GM21515 (cell line): ENCODE measurements around the gene RHO.
"Not testable (repeated sequence)": the region's sequence is repeated elsewhere in the genome, so short reads cannot be mapped to it uniquely, and the experiment has no call there.

Source experiments
- ATAC-seq: cut with Tn5 transposase; IDR thresholded peaks from one replicate; pipeline ENCODE4 v1.9.1; 2021; ENCODE audit not compliant: unreplicated experiment

RHO gene

DNA sequence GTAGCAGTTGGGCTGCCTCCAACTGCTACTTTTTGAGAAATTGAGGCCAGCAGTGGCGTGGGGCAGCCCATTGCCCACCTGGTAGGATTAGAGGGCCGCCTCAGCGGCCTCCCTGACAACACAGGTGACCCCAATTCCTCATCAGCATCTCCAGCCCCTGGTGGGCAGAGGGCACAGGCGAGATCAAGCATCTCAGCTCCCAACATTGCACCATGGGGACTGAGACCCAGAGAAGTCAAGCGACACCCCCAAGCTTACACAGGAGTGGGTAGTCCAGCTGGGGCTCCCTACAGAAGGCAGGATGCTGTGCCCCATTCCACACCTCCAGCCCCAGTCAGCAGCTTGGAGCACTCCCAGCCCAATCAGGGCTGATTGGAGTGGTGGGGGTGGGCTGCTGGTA, 14.3 kb downstream of the RHO start:
- no peak for ATAC-seq

DNA sequence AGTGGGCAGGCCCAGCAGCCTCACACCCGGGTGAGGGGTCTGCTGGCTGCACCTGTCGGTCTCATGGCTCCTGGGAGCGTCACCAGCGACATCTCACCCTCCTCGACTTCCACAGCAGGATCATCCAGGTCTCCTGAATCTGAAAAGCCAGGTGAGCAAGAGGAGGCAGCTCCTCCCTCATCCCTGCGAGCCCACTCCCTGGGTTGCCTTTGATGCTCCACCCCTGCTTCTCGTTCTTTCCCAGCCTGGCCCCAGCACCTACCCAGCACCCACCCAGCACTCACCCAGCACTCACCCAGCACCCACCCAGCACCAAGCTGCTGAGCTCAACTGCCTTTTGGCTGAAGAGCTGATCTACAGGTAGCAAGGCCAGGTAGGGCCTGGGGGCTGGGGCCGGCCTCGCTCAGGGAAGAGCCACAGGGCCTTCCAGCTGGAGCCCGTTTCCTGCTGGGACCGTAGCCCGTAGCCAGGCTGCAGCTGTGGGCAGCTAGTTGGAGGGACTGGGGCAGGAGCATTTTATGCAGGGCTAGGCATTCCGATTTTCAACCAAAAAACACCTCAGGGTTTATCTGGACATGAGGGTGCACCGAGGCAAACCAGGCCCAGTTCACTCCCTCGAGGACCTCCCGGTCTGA, 14.8 kb downstream of the RHO start, which contains the start of gene H1-8:
Gene H1-8, plus strand, starts transcription at position 20 of the 635 bp plus-strand sequence. Its CDS starts 44 bp downstream, at position 64.
- ATAC-seq, result no peak

DNA sequence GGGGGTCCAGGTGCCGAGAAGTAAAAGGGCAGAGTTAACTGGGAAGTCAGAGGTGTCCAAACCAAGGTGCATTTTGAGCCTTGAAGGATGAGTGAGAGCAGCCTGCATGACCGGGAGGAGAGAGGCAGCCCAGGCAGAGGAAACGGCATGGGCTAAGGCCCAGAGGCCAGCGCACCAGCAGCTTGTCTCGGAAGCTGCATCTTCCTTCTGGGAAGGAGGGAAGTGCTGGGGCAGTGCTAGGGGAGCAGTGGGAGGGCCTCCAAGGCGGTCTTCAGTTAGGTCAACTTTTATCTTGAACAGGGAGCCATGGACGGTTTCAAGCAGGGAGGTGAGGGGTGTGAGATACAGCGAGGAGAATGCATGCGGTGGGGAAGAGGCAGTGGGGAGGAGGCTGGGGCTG, 15.6 kb downstream of the RHO start:
- ATAC-seq, result no peak

DNA sequence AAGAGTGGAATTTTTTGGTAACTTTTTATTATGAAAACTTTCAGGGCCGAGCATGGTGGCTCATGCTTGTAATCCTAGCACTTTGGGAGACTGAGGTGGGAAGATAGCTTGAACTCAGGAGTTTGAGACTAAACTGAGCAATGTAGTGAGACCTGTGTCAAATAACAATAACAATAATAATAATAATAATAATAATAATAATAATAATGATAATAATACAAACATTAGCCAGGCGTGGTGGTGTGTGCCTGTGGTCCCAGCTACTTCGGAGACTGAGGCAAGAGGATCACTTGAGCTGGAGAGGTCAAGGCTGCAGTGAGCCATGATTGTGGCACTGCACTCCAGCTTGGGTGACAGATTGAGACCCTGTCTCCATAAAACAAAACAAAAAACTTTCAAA, 17.5 kb downstream of the RHO start:
- ATAC-seq, result not testable (repeated sequence)

DNA sequence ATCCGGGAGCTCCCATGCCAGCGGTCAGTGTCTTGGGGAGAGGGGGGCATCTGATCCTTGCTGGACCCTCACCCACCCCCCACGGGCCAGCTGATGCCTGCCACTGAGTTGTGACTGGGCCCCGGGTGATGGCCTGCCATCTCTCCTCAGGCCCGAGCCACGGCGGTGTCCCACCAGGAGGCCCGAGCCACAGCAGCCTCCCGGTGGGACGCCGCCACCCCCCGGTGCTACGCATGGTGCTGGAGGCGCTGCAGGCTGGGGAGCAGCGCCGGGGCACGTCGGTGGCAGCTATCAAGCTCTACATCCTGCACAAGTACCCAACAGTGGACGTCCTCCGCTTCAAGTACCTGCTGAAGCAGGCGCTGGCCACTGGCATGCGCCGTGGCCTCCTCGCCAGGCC, 18.8 kb downstream of the RHO start:
- ATAC-seq, result no peak

DNA sequence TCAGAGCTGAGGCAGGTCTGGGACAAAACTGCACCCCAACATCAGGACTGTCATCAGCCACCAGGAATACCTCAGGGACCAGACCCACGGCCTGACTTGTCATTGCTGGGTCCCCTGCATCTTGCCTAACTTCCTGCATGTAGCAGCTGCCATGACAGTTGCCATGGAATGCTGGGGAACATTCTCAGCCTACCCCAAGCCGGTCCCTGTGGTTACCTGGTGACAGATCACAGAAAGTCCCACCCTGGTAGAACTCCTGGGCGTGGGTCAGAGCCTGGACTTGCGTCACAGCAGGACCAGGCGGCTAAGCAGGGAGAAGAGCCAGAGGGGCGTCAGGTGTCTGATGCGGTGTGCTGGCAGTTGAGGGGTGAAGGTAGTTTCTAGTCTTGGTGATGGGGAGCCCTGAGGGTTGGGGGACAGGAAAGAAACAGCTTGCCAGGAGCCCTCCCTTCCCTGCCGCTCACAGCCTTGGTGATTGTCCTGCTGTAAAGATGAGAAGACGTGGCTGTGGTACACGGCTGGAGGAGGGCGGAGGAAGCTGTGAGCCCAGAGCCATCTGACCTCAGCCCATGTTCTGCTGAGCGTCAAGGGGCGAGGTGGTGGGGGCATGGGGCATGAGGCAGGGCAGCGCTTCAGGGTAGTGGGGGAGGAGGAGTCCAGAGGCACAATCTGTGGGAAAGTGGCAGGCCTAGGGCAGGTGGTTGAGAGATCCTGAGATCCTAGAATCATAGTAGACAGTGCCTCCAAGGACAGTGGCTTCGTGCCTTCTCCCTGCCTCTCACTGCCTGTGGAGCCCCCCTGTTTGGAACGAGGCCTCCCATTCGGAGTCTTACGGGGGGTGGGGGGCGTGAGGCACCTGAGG, 19.9 kb downstream of the RHO start:
- no peak for ATAC-seq

DNA sequence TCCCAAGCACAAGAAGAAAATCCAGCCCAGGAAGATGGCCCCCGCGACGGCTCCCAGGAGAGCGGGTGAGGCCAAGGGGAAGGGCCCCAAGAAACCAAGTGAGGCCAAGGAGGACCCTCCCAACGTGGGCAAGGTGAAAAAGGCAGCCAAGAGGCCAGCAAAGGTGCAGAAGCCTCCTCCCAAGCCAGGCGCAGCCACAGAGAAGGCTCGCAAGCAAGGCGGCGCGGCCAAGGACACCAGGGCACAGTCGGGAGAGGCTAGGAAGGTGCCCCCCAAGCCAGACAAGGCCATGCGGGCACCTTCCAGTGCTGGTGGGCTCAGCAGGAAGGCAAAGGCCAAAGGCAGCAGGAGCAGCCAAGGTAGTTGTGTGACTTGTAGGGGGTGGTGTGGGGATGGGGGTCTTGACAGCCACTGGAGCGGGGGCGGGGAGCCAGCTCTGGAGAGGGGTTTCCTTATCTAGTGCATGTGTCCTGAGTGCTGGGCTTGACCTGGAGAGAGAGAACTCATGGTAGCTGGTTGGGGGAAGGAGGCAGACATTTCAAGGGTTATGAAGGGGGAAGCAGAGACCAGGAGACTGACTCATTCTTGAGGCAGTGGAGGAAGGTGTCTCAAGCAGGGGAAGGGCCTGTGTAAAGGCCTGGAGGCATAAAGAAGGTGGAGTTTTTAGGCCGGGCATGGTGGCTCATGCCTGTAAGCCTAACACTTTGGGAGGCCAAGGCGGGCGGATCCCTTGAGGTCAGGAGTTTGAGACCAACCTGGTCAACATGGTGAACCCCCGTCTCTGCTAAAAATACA, 20.8 kb downstream of the RHO start:
- no peak for ATAC-seq

DNA sequence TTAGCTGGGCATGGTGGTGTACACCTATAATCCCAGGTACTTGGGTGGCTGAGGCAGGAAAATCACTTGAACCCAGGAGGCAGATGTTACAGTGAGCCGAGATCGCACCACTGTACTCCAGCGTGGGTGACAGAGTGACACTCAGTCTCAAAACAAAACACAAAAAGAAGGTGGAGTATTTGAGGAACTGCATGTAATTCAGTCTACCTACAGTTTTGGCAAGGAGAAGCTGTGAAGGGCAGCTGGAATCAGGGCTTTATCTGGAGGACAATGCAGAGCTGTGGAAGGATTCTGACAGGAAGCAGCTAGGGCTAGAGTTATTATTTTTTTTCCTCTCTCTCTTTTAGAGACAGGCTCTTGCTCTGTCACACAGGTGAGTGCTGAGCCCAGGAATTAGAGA, 21.4 kb downstream of the RHO start:
- ATAC-seq, result no peak

DNA sequence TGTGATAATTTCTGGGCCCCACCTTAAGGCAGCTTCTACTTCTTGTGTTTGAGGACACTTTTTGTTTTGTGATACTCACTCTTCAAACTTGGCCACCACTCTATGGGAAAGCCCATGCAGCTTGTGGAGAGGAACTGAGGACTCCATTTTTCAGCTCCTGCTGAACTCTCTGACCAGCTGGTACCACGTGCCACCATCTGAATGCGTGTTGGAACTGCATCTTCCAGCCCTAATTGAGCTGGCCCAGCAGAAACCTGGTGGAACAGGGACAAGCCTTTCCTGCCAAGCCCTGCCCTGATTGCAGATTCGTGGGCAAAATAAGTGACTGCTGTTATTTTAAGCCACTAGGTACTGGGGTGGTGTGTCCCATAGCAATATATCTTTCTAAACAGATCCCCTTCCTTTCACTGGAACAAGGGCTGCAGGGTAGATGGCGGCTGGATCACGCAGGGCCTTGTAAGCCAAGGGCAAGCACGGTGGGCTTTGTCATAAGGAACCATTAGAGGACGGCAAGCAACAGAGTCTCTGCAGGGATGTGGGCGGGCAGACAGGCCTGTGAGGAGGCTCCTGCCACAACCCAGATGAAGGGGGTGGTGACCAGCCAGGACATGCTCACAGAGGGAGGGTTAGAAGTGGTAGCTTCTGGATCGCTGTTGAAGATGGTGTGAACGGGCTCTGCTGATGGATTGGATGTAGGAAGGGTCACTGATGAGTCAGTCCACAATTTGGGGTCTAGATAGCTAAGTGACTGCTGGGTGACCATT, 24.0 kb downstream of the RHO start:
- no peak for ATAC-seq

DNA sequence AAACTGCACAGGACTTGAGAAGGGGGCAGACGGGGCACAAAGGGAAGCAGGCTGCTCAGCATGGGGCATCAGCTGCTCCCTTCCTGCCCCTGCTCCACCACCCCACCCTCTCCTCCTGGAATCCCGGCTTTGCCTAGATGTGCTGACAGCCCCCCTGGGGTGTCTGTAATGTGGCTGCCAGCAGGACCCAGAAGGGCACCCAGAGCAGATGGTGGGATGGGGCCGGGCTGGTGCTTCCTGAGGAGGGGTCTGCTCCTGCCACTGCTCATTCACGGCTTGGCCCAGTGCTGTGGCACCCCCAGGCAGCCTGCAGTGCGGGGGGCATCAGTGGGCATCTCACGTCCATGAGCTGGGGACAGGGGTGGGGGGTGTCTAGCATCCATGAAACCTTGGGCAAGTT, 24.7 kb downstream of the RHO start:
- no peak for ATAC-seq

DNA sequence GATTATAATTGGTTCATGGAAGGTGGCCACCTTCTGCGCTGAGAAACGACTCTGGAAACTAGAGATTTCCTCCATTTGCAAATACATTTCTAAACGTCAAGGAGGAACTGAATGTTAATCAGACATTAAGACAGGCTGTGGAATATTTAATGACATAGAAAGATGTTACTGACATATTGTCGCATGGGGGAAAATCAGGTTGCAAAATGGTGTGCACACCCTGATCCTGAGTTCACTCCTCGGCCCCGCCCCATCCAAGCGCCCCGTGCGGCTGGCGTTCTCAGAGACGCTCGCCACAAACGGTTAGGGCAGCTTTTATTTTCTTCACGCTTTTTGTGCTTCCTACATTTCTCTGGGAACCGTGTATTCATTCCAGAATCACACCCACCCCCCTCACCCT, 25.3 kb downstream of the RHO start:
- ATAC-seq, result no peak

DNA sequence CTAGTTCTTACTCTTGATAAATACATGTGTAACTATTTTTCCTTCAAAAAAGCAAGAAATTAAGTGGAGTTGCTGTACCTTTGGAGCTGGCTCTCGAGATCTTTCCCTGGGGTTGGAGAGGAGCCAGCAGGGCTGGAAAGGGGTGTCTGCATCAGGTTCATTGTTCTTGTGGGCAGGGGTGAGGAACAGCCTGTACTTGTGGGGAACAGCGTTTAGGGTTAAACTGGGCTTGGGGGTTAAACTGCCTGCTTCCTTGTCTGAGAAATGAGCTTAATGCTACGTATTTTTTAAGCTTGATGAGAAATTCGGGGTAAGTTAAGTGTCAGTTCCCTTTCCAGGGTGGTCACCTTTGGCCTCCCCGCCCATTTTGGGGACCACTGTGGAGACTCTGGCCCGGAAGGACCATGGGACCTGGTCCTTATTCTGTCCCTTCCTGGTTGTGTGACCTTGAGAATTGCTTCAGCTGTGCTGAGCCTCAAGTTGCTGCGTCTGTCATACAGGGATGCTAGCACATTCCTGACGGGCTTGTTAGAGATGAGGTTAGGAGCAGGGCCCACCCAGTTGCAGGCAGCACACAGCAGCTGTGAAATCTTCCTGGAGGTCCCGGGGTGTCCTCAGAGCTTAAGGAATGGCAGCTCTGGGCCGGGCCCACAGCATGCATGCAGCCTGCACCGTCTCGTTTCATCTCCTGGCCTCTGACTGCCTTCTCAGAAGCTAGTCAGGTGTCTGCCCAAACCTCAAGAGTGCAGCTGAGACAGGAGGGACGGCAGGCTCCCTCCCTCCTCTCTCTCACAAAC, 26.1 kb downstream of the RHO start:
- ATAC-seq, result no peak

DNA sequence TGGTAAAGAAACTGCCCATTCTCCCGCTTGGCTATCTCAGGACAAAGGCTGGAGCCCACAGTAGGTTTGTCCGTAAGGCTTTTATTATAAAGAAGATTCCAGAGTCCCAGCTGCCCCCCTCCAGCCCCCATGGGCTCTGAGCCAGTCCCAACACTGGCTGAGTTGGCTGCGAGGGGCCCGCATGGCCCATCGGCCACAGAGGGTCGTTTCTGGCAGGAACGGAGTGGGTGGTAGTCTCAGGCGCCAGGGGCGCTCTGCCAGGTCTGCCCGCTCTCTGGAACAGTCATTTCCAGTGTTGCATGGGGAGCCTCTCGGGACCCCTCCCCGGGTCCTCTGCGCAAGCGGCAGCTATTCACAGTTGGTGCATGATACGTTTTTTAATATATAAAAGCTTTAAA, 26.7 kb downstream of the RHO start:
- no peak for ATAC-seq

DNA sequence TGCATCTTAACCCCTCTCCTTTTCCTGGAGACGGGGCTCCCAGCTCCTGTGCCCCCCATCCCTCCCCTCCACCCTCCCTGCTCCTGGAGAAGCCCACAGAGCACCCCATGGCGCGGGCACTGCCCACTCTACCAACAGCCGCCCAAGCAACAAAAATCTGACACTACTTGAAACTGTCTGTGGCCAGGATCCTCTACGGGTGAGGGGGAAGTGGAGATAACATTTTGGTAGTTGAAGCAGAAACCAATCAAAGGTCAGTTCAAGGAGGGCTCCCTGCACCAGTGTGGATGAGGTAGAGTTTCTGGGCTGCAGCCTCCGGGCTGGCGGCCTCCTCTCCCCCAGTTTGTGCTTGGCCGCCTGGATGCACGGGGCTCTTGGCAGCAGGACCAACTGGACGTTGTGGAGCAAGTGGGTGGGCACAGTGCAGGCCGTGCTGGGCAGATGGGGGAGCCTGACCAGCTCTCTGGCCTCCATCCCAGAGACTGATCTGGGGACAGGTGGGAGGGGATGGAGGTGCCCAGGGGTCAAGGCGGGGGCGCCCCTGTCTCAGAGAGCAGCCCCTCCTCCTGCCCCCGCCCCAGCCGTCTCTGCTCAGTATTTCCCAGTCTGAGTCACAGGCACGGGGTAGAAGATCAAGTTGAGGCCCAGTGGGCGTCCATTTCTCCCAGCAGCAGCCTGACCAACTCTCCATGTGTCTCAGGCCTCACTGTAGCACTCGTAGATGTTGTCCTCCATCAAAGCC, 27.3 kb downstream of the RHO start:
- no peak for ATAC-seq

DNA sequence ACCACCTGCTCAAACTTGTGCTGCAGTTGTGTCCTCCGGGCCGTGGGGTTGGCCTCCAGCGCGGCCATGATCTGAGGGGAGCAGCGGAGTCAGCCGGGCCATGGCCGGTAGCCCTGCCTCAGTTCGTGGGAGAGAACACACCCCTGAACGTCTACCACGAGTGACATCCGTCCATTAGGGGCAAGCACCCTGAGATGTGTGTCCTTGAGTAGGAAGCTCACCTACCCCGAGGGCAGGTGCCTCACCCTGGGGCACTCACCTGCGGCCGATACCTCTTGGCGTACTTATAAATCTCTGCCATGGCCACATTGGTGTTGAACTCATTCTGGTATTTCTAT, 27.9 kb downstream of the RHO start:
- ATAC-seq, result no peak

DNA sequence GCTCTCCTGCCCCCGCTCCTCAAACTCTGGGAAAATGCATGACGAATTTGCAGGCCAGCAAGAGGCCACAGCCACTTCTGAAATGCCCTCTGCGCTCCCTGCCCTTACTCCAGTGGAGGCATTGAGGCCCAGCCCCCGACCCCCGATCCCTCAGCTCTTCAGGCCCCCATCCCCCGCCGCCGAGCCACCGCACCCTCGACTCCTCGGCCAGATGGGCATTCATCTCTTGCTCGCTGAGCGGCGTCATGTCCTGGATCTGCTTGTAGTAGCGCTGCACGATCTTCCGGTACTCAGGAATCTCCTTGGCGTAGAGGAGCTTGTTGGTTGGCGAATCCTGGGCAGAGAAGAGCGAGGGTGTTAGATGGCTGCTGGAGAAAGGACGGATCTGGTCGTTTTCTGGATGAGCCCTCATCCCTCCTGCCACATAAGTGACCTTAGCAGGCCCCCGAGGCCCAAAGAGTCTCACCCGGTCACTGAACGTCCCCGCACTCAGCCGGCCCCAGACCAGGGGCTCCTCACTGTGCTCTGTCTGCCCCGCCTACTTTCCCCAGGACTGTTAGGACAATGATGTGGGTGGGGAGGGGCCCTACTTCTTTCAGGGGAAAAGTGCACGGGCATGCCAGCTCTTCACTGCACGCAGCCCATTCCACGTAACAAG, 28.6 kb downstream of the RHO start:
- ATAC-seq, result no peak

DNA sequence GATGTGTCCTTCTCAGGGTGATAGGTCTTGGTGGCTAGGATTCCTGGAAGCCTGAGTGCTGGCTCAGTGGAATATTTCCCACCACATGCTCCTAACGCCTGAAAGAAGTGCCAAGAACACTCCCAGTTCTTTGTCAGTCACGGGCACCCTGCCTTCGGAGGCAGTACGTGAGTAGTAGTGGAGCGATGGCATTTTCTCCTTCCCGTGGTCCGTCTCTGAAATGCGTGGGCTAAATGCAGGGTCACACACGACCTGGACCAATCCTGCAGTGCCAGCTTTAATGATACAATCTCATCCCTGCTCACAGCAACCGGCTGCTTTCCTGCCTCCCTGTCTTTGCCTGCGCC, 29.1 kb downstream of the RHO start:
- no peak for ATAC-seq

DNA sequence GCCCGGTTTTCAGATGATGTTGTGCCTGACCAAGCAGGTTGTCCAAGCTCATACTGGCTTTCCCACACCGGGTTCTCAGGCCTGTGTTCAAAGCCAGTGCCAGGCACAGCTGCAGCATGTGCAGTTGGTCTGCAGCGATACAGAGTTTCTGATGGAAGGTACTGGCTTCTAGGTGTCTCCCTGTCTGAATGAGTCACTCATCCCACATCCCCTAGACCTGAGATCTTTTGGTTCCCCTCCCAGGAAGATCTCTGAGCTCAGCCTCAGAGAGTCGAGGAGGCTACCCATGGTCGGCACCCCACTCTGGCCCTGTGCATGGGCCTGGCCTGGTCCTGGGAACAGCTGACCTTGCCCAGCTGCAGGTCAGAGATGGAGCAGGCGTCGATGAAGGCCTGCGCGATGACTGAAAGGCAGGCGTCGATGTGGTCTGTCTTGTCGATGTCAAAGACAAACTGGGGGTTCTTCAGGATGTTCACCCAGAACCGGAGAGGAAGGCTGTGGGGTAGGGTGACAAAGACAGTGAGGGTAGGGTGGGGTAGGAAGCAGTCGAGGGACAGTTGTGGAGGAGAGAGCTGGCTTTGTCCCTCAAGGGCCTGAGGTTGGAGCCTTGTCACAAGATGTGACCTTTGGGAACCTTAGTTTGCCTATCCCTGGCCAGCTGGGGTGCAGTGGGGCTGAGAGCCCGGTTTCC, 29.8 kb downstream of the RHO start:
- no peak for ATAC-seq
